ENCODE data around the gene SHB.

Gene SHB

DNA sequence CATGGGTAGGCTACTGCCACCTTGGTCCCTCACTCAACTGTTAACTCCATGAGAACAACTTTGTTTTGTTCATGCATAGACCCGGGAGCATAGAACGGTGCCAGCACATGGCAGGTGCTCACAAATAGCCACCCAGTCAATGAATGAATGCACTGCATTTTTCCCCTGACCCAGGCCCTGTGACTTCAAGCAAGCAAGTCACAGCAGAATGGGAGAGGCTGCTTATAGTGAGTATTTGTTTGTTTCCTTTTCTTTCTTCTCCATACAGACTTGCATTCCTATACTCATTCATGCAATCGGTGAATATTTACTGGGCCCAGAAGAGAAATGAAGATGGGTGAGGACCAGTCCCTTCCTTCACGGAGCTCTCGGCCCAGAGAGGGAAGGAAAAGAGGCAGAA lies 62.0 kb downstream of the SHB start:
- Histone ChIP-seq H3K27ac (ENCODE audit: low read depth, low read length) (no peak overlapping the region), H3K36me3 (ENCODE audit: control insufficient read depth in 1 of 2, insufficient read depth in 2 of 2, low read length in 2 of 2) (peaks cover 0 to 5% of the 10 kb centered on the region in 2 donors), H3K27me3 (ENCODE audit: control insufficient read depth in 1 of 2, insufficient read depth in 2 of 2, low read length in 2 of 2) (no peaks in the 10 kb centered on the region), H3K4me3 (ENCODE audit: low read depth in 1 of 2, low read length in 2 of 2) (no peak overlapping the region), H3K9ac (ENCODE audit: low read depth in 1 of 2, low read length in 2 of 2) (no peak overlapping the region), H3K4me1 (ENCODE audit: control insufficient read depth in 1 of 2, insufficient read depth in 2 of 2, low read length in 2 of 2) (peaks cover 25 to 29% of the 10 kb centered on the region in 2 donors), H3K9me3 (ENCODE audit: control insufficient read depth in 1 of 2, low read length in 2 of 2) (no peaks in the 10 kb centered on the region)

- H3K9me3 ChIP-seq (ENCODE audit: control insufficient read depth in 1 of 2, low read length in 2 of 2) = no peaks in the 10 kb centered on the region
- H3K4me3 ChIP-seq (ENCODE audit: low read depth in 1 of 2, low read length in 2 of 2) = no peak overlapping the region
- peaks cover 0 to 4% of the 10 kb centered on the region in 2 donors for H3K36me3 ChIP-seq (ENCODE audit: control insufficient read depth in 1 of 2, insufficient read depth in 2 of 2, low read length in 2 of 2)
- H3K27me3 ChIP-seq (ENCODE audit: control insufficient read depth in 1 of 2, insufficient read depth in 2 of 2, low read length in 2 of 2) = no peaks in the 10 kb centered on the region
- H3K4me1 ChIP-seq (ENCODE audit: control insufficient read depth in 1 of 2, insufficient read depth in 2 of 2, low read length in 2 of 2) = peaks cover 25 to 29% of the 10 kb centered on the region in 2 donors
- H3K9ac ChIP-seq (ENCODE audit: low read depth in 1 of 2, low read length in 2 of 2) = no peak overlapping the region
- no peak overlapping the region for H3K27ac ChIP-seq (ENCODE audit: low read depth, low read length)
Measured at GRCh38 chr9:38006163-38006562, 62.9 kb downstream of the SHB start.

DNA sequence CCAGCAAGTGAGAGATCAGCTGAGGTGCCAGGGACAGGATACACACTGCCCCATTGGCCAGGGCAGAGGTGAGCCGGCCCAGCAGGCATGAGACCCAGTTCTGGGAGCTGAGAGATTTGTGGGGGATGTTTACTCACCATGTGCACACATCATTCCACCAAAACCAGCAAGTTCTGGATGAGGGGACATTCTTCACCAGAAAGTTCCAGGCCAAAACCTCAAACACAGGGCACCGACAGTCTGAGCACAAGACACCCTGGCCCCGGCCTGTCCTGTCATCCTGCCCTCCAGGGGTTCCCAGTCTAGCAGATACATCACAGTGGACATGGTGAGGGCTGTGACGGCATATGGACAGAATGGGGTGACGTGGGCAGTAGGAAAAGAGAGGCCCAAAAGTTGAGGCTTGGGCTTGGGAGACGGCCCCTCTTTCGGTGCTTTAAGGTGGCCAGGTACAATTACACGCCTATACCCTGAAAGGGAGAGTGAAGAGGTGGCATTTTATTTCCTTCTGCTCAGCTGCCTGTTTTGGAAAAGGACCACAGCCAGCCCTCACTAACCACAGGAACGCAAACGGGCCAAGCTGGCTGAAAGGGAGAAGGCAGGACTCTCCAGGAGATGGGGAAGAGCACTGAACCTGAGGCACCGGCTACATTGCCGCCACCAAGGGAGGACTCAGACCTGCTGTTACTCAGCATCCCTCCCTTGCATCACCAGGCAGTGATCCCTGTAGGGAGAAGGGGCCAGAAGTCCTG lies 64.0 kb downstream of the SHB start:
- Histone ChIP-seq H3K4me3 (ENCODE audit: low read depth in 1 of 2, low read length in 2 of 2) (no peak overlapping the region), H3K36me3 (ENCODE audit: control insufficient read depth in 1 of 2, insufficient read depth in 2 of 2, low read length in 2 of 2) (peaks cover 0 to 6% of the 10 kb centered on the region in 2 donors), H3K9me3 (ENCODE audit: control insufficient read depth in 1 of 2, low read length in 2 of 2) (no peaks in the 10 kb centered on the region), H3K27me3 (ENCODE audit: control insufficient read depth in 1 of 2, insufficient read depth in 2 of 2, low read length in 2 of 2) (no peaks in the 10 kb centered on the region), H3K9ac (ENCODE audit: low read depth in 1 of 2, low read length in 2 of 2) (no peak overlapping the region), H3K27ac (ENCODE audit: low read depth, low read length) (no peak overlapping the region), H3K4me1 (ENCODE audit: control insufficient read depth in 1 of 2, insufficient read depth in 2 of 2, low read length in 2 of 2) (peaks cover 25 to 29% of the 10 kb centered on the region in 2 donors)

DNA sequence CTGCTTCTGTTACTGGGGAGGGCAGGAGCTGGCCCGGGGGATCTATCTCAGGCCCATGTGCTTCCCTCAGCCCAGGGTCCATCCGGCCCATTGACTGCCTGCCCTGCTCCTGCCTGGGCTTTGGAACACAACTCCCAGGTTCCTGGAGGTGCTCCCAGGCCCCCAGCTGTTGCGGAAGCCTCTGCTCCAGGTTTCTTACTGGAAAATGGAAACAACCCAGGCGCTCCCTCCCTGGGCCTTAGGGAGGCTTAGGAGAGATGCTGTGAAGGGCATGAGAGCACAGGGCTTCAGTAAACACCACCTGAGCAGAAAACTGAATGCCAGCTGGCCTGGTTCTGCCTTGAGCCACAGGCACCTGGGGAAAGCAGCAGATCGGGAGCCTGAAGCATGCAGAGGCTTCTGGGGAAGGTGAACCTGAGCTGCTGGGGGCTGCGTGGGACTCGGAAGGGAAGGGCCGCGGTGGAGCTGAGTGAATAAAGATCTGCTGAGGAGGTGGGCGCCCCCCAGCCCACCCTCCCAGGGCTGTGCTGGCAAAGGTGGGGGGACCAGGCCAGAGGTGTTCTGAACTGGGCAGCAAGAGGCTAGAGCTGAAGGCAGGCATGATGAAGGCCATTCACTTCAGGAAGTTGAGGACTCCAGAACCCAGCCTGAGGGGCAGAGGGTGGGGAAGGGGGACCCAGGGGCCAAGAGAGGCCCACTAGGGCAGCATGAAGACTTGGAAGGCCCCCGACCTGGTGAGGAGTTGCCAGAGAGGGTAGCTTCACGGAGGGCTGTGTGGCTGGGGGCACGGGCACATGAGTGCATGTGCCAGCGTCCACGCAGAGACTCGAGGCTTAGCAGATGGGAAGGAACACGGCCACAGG lies 64.8 kb downstream of the SHB start:
- H3K4me3 ChIP-seq (ENCODE audit: low read depth in 1 of 2, low read length in 2 of 2) = no peak overlapping the region
- H3K9ac ChIP-seq (ENCODE audit: low read depth in 1 of 2, low read length in 2 of 2) = no peak overlapping the region
- H3K36me3 ChIP-seq (ENCODE audit: control insufficient read depth in 1 of 2, insufficient read depth in 2 of 2, low read length in 2 of 2) = peaks cover 0 to 6% of the 10 kb centered on the region in 2 donors
- H3K4me1 ChIP-seq (ENCODE audit: control insufficient read depth in 1 of 2, insufficient read depth in 2 of 2, low read length in 2 of 2) = peaks cover 21 to 26% of the 10 kb centered on the region in 2 donors
- no peaks in the 10 kb centered on the region for H3K9me3 ChIP-seq (ENCODE audit: control insufficient read depth in 1 of 2, low read length in 2 of 2)
- H3K27me3 ChIP-seq (ENCODE audit: control insufficient read depth in 1 of 2, insufficient read depth in 2 of 2, low read length in 2 of 2) = no peaks in the 10 kb centered on the region
- no peak overlapping the region for H3K27ac ChIP-seq (ENCODE audit: low read depth, low read length)

DNA sequence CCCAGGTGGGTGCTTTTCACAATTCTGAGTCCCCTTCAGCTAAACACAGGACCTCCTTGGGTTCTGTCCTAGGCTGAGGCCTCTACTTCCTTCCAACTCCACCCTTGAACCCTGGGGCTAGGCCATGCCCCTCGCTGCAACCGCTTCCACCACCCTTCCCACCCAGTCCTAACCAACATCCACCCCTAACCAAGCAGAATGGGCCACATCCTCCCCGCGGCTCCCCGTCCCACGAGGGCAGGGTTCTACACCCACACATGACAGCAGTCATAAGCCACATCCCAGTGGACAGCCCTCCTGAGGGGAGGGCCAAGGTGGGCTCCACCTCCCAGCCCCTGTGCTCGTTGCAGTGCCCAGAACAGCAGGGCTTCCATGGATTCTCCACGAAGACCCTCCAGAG lies 65.8 kb downstream of the SHB start:
- H3K36me3 ChIP-seq (ENCODE audit: control insufficient read depth in 1 of 2, insufficient read depth in 2 of 2, low read length in 2 of 2) = peaks cover 0 to 6% of the 10 kb centered on the region in 2 donors
- H3K27ac ChIP-seq (ENCODE audit: low read depth, low read length) = no peak overlapping the region
- no peaks in the 10 kb centered on the region for H3K9me3 ChIP-seq (ENCODE audit: control insufficient read depth in 1 of 2, low read length in 2 of 2)
- peaks cover 12 to 16% of the 10 kb centered on the region in 2 donors for H3K4me1 ChIP-seq (ENCODE audit: control insufficient read depth in 1 of 2, insufficient read depth in 2 of 2, low read length in 2 of 2)
- no peaks in the 10 kb centered on the region for H3K27me3 ChIP-seq (ENCODE audit: control insufficient read depth in 1 of 2, insufficient read depth in 2 of 2, low read length in 2 of 2)
- no peak overlapping the region for H3K9ac ChIP-seq (ENCODE audit: low read depth in 1 of 2, low read length in 2 of 2)
- no peak overlapping the region for H3K4me3 ChIP-seq (ENCODE audit: low read depth in 1 of 2, low read length in 2 of 2)

- peaks cover 0 to 6% of the 10 kb centered on the region in 2 donors for H3K36me3 ChIP-seq (ENCODE audit: control insufficient read depth in 1 of 2, insufficient read depth in 2 of 2, low read length in 2 of 2)
- H3K27me3 ChIP-seq (ENCODE audit: control insufficient read depth in 1 of 2, insufficient read depth in 2 of 2, low read length in 2 of 2) = no peaks in the 10 kb centered on the region
- no peaks in the 10 kb centered on the region for H3K9me3 ChIP-seq (ENCODE audit: control insufficient read depth in 1 of 2, low read length in 2 of 2)
- H3K9ac ChIP-seq (ENCODE audit: low read depth in 1 of 2, low read length in 2 of 2) = no peak overlapping the region
- H3K4me1 ChIP-seq (ENCODE audit: control insufficient read depth in 1 of 2, insufficient read depth in 2 of 2, low read length in 2 of 2) = peaks cover 2 to 7% of the 10 kb centered on the region in 2 donors
- no peak overlapping the region for H3K27ac ChIP-seq (ENCODE audit: low read depth, low read length)
- H3K4me3 ChIP-seq (ENCODE audit: low read depth in 1 of 2, low read length in 2 of 2) = no peak overlapping the region
Measured at GRCh38 chr9:38001430-38001829, 67.6 kb downstream of the SHB start.

GRCh38 chr9:38000735-38001134 lies 68.3 kb downstream of the SHB start:
- Histone ChIP-seq H3K36me3 (ENCODE audit: control insufficient read depth in 1 of 2, insufficient read depth in 2 of 2, low read length in 2 of 2) (peaks cover 0 to 6% of the 10 kb centered on the region in 2 donors), H3K4me3 (ENCODE audit: low read depth in 1 of 2, low read length in 2 of 2) (no peak overlapping the region), H3K27me3 (ENCODE audit: control insufficient read depth in 1 of 2, insufficient read depth in 2 of 2, low read length in 2 of 2) (no peaks in the 10 kb centered on the region), H3K27ac (ENCODE audit: low read depth, low read length) (no peak overlapping the region), H3K9me3 (ENCODE audit: control insufficient read depth in 1 of 2, low read length in 2 of 2) (no peaks in the 10 kb centered on the region), H3K4me1 (ENCODE audit: control insufficient read depth in 1 of 2, insufficient read depth in 2 of 2, low read length in 2 of 2) (peaks cover 0 to 3% of the 10 kb centered on the region in 2 donors), H3K9ac (ENCODE audit: low read depth in 1 of 2, low read length in 2 of 2) (no peak overlapping the region)

GRCh38 chr9:38000332-38000731 lies 68.7 kb downstream of the SHB start:
- H3K9ac ChIP-seq (ENCODE audit: low read depth in 1 of 2, low read length in 2 of 2) = no peak overlapping the region

DNA sequence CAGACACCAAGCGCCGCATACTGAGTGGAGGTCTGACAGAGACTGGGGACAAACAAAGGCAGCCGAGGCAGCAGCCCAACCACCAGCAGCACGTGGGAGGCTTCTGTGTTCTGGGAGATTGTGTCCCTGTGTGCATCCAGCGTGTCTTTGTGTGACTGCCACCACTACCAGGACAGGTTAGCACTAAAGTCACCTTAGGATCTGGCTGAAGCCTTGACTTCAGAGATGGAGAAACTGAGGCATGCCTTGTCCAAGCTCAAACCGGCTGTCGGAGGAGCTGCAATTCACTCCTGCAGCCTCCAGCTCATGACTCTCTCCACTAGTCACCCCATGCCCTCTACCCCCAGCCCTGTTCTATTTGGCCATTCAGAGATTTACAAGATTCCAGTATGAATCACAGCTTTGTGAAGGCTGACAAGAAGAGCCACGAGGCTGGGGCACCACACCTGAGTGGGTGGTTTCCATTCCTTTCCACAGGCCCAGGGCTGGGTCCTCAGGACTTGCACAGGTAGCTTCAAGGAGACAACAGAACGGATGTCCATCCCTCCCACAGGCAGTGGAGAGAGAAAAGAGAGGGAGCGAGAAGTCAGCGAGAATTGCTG lies 69.3 kb downstream of the SHB start:
- H3K4me3 ChIP-seq (ENCODE audit: low read depth in 1 of 2, low read length in 2 of 2) = no peak overlapping the region
- peaks cover 9 to 12% of the 10 kb centered on the region in 2 donors for H3K4me1 ChIP-seq (ENCODE audit: control insufficient read depth in 1 of 2, insufficient read depth in 2 of 2, low read length in 2 of 2)
- H3K36me3 ChIP-seq (ENCODE audit: control insufficient read depth in 1 of 2, insufficient read depth in 2 of 2, low read length in 2 of 2) = peaks cover 0 to 6% of the 10 kb centered on the region in 2 donors
- H3K9me3 ChIP-seq (ENCODE audit: control insufficient read depth in 1 of 2, low read length in 2 of 2) = no peaks in the 10 kb centered on the region
- H3K27me3 ChIP-seq (ENCODE audit: control insufficient read depth in 1 of 2, insufficient read depth in 2 of 2, low read length in 2 of 2) = no peaks in the 10 kb centered on the region
- no peak overlapping the region for H3K9ac ChIP-seq (ENCODE audit: low read depth in 1 of 2, low read length in 2 of 2)
- H3K27ac ChIP-seq (ENCODE audit: low read depth, low read length) = no peak overlapping the region

More at GRCh38 chr9:38000332-38000731, 68.7 kb downstream of the SHB start:
- Histone ChIP-seq H3K4me3 (ENCODE audit: low read depth in 1 of 2, low read length in 2 of 2) (no peak overlapping the region), H3K9me3 (ENCODE audit: control insufficient read depth in 1 of 2, low read length in 2 of 2) (no peaks in the 10 kb centered on the region), H3K36me3 (ENCODE audit: control insufficient read depth in 1 of 2, insufficient read depth in 2 of 2, low read length in 2 of 2) (peaks cover 0 to 6% of the 10 kb centered on the region in 2 donors), H3K27ac (ENCODE audit: low read depth, low read length) (no peak overlapping the region), H3K4me1 (ENCODE audit: control insufficient read depth in 1 of 2, insufficient read depth in 2 of 2, low read length in 2 of 2) (peaks cover 3 to 6% of the 10 kb centered on the region in 2 donors), H3K27me3 (ENCODE audit: control insufficient read depth in 1 of 2, insufficient read depth in 2 of 2, low read length in 2 of 2) (no peaks in the 10 kb centered on the region)
